IMR-90 (cell line): Measurements from ENCODE around the gene DLEU7. TPM values are rescaled to one million over a fixed set of nuclear protein-coding genes. Genes with fewer than 3 reads are reported as not detected.

ENCODE experiments used
- ATAC-seq: fragments of 200-7000 bp; cut with Tn5 transposase; 2 replicates; pipeline ENCODE4 v1.9.1; 2020; ENCODE audit warnings: low read depth, mild to moderate bottlenecking, moderate library complexity
- BruUV-seq: library from RNA; stranded (reverse); fragments of 400-500 nt; replicated peaks from 2 replicates; lab custom pipeline; 2021; lab: Mats Ljungman, UMichigan
- CTCF ChIA-PET: fragments of 300-600 bp; formaldehyde crosslinking; extraction: SDS; loops from one replicate; lab custom pipeline; 2021; ENCODE audit warnings: antibody characterized with exemption; lab: Yijun Ruan, JAX
- POLR2A ChIA-PET: fragments of 300-600 bp; sonication (Branson Sonifier 250); formaldehyde crosslinking; loops from one replicate; lab custom pipeline; 2022; ENCODE audit warnings: antibody characterized with exemption; ENCODE audit not compliant: unreplicated experiment; lab: Charles Lee
- DNase-seq: peaks from one replicate; pipeline ENCODE4 v3.0.0; 2013
- H2AFZ ChIP-seq: replicated peaks from 2 replicates; pipeline ENCODE3; 2013; ENCODE audit warnings: low read length, mild to moderate bottlenecking; ENCODE audit not compliant: poor library complexity
- H2AK5ac ChIP-seq: 2 replicates; pipeline ENCODE4 v1.6.1; 2013; ENCODE audit warnings: low read depth, low read length, inconsistent platforms
- H2AK9ac ChIP-seq: replicated peaks from 2 replicates; pipeline ENCODE3; 2013; ENCODE audit warnings: mild to moderate bottlenecking, low read depth, low read length, moderate library complexity; ENCODE audit not compliant: poor library complexity
- H2BK120ac ChIP-seq: 2 replicates; pipeline ENCODE4 v1.6.1; 2013; ENCODE audit warnings: low read depth, low read length, inconsistent platforms
- H2BK15ac ChIP-seq: 3 replicates; pipeline ENCODE4 v1.6.1; 2013; ENCODE audit warnings: low read depth, low read length, inconsistent platforms
- H2BK20ac ChIP-seq: 2 replicates; pipeline ENCODE4 v1.6.1; 2013; ENCODE audit warnings: low read depth, mild to moderate bottlenecking, inconsistent platforms, low read length, moderate library complexity
- H2BK5ac ChIP-seq: 2 replicates; pipeline ENCODE4 v1.6.1; 2013; ENCODE audit warnings: mild to moderate bottlenecking, low read depth, low read length, inconsistent platforms; ENCODE audit not compliant: poor library complexity, severe bottlenecking
- H3K14ac ChIP-seq: replicated peaks from 2 replicates; pipeline ENCODE4 v1.6.1; 2013; ENCODE audit warnings: low read depth, low read length, inconsistent platforms
- H3K18ac ChIP-seq: 2 replicates; pipeline ENCODE4 v1.6.1; 2013; ENCODE audit warnings: low read depth, low read length, control low read depth
- H3K23ac ChIP-seq: 2 replicates; pipeline ENCODE4 v1.6.1; 2013; ENCODE audit warnings: low read depth, low read length, inconsistent platforms
- H3K27ac ChIP-seq: 2 replicates; pipeline ENCODE4 v1.5.1; 2013; ENCODE audit warnings: mild to moderate bottlenecking, control low read depth, low read length; ENCODE audit not compliant: insufficient read depth
- H3K27me3 ChIP-seq: 2 replicates; pipeline ENCODE4 v1.6.1; 2013; ENCODE audit warnings: low read length; ENCODE audit not compliant: control insufficient read depth, insufficient read depth
- H3K36me3 ChIP-seq: 2 replicates; pipeline ENCODE4 v1.6.1; 2013; ENCODE audit warnings: low read length, mixed read lengths; ENCODE audit not compliant: control insufficient read depth, insufficient read depth
- H3K4ac ChIP-seq: 2 replicates; pipeline ENCODE4 v1.6.1; 2013; ENCODE audit warnings: low read depth, low read length, inconsistent platforms
- H3K4me1 ChIP-seq: 2 replicates; pipeline ENCODE4 v1.6.1; 2013; ENCODE audit warnings: low read length, mixed read lengths; ENCODE audit not compliant: control insufficient read depth, insufficient read depth
- H3K4me2 ChIP-seq: 2 replicates; pipeline ENCODE4 v1.6.1; 2013; ENCODE audit warnings: low read depth, mild to moderate bottlenecking, control low read depth, low read length, moderate library complexity
- H3K4me3 ChIP-seq: 2 replicates; pipeline ENCODE4 v1.5.1; 2013; ENCODE audit warnings: low read depth, mild to moderate bottlenecking, control low read depth, low read length, moderate library complexity; ENCODE audit not compliant: insufficient read depth
- H3K56ac ChIP-seq: 2 replicates; pipeline ENCODE4 v1.6.1; 2013; ENCODE audit warnings: low read length, inconsistent platforms; ENCODE audit not compliant: insufficient read depth; ENCODE audit errors: extremely low read depth
- H3K79me1 ChIP-seq, 2 experiments: 2 replicates each; pipeline ENCODE4 v1.6.1; 2013; ENCODE audit warnings: low read length in 2 of 2, inconsistent platforms in 1 of 2, low read depth in 1 of 2
- H3K9ac ChIP-seq: 2 replicates; pipeline ENCODE4 v1.6.1; 2013; ENCODE audit warnings: low read depth, low read length, control low read depth
- H3K9me1 ChIP-seq: 2 replicates; pipeline ENCODE4 v1.6.1; 2013; ENCODE audit warnings: low read length, inconsistent platforms; ENCODE audit not compliant: insufficient read depth
- H3K9me3 ChIP-seq: 2 replicates; pipeline ENCODE4 v1.6.1; 2013; ENCODE audit warnings: low read length; ENCODE audit not compliant: control insufficient read depth, insufficient read depth
- H4K20me1 ChIP-seq: 2 replicates; pipeline ENCODE4 v1.6.1; 2013; ENCODE audit warnings: low read length, inconsistent platforms; ENCODE audit not compliant: insufficient read depth
- H4K5ac ChIP-seq: 2 replicates; pipeline ENCODE4 v1.6.1; 2013; ENCODE audit warnings: mild to moderate bottlenecking, low read depth, low read length, control low read depth
- H4K8ac ChIP-seq, 2 experiments: 2 replicates each; pipeline ENCODE4 v1.6.1; 2013; ENCODE audit warnings: low read depth in 2 of 2, low read length in 2 of 2, control low read depth in 1 of 2, inconsistent platforms in 1 of 2
- H4K91ac ChIP-seq: 2 replicates; pipeline ENCODE4 v1.6.1; 2013; ENCODE audit warnings: low read depth, low read length, inconsistent platforms; ENCODE audit not compliant: insufficient read depth
- BHLHE40 ChIP-seq: fragments of 150-350 bp; IDR thresholded peaks from 2 replicates; pipeline ENCODE4 v1.6.1; 2016; ENCODE audit warnings: mild to moderate bottlenecking, low read depth, low read length
- CEBPB ChIP-seq: IDR thresholded peaks from 2 replicates; pipeline ENCODE4 v1.6.1; 2012; ENCODE audit warnings: low read depth, low read length, improper control_type of control experiment
- CHD1 ChIP-seq: IDR thresholded peaks from 2 replicates; pipeline ENCODE4 v1.6.1; 2012; ENCODE audit warnings: low read depth, low read length, improper control_type of control experiment
- FOS ChIP-seq: fragments of 150-350 bp; IDR thresholded peaks from 2 replicates; pipeline ENCODE4 v1.6.1; 2016; ENCODE audit warnings: low read depth, low read length
- MAFK ChIP-seq: IDR thresholded peaks from 2 replicates; pipeline ENCODE4 v1.6.1; 2012; ENCODE audit warnings: low read depth, low read length, improper control_type of control experiment
- MAZ ChIP-seq: IDR thresholded peaks from 2 replicates; pipeline ENCODE4 v1.6.1; 2012; ENCODE audit warnings: low read depth, mild to moderate bottlenecking, low read length, improper control_type of control experiment, moderate library complexity, borderline replicate concordance
- MXI1 ChIP-seq: IDR thresholded peaks from 2 replicates; pipeline ENCODE4 v1.6.1; 2012; ENCODE audit warnings: low read depth, mild to moderate bottlenecking, low read length, moderate library complexity, borderline replicate concordance
- NFE2L2 ChIP-seq: fragments of 150-350 bp; IDR thresholded peaks from 2 replicates; pipeline ENCODE4 v1.6.1; 2016; ENCODE audit warnings: low read depth, mild to moderate bottlenecking, low read length
- POLR2A ChIP-seq: IDR thresholded peaks from 2 replicates; pipeline ENCODE4 v1.6.1; 2012; ENCODE audit warnings: mild to moderate bottlenecking, low read depth, low read length
- RAD21 ChIP-seq: IDR thresholded peaks from 2 replicates; pipeline ENCODE4 v1.6.1; 2012; ENCODE audit warnings: low read length, improper control_type of control experiment
- RCOR1 ChIP-seq: IDR thresholded peaks from 2 replicates; pipeline ENCODE4 v1.6.1; 2012; ENCODE audit warnings: mild to moderate bottlenecking, low read length, improper control_type of control experiment; ENCODE audit not compliant: insufficient replicate concordance
- RFX5 ChIP-seq: IDR thresholded peaks from 2 replicates; pipeline ENCODE4 v1.8.0; 2012; ENCODE audit warnings: low read depth, mild to moderate bottlenecking, low read length, moderate library complexity
- SMC3 ChIP-seq: fragments of 150-350 bp; IDR thresholded peaks from 2 replicates; pipeline ENCODE4 v1.6.1; 2016; ENCODE audit warnings: low read depth, mild to moderate bottlenecking, antibody characterized with exemption, low read length, moderate library complexity
- USF2 ChIP-seq: fragments of 150-350 bp; IDR thresholded peaks from 2 replicates; pipeline ENCODE4 v1.6.1; 2017; ENCODE audit warnings: mild to moderate bottlenecking, antibody characterized with exemption, low read length, low read depth
- WGBS, 2 experiments: methylation state at CpG; one replicate each; pipeline versions ENCODE4 v1.1.5 to v1.1.7; 2013; ENCODE audit warnings: missing lambda C conversion rate in 2 of 2; ENCODE audit not compliant: insufficient read length in 1 of 2; ENCODE audit errors: extremely low coverage in 2 of 2; 5-methylcytosine and 5-hydroxymethylcytosine counted together
- dilution Hi-C: fragments of 300-500 bp; cut with HindIII; formaldehyde crosslinking; loops from one replicate; pipeline ENCODE4 v1.14.3; 2018; ENCODE audit warnings: low sequenced_read_pairs; ENCODE audit not compliant: unreplicated experiment
- in situ Hi-C: fragments of 300-500 bp; cut with MboI; formaldehyde crosslinking; loops from 3 replicates; pipeline ENCODE4 v1.14.3; 2019; ENCODE audit warnings: low sequenced_read_pairs, inconsistent platforms, mixed read lengths
- intact Hi-C: fragments of 100-400 bp; cut with micrococcal nuclease; formaldehyde crosslinking; loops from 2 replicates; pipeline ENCODE4 v1.10.0; 2022
- polyA plus RNA-seq, 3 experiments: library from polyadenylated mRNA; depleted of rRNA; stranded (reverse); fragments of >200 nt; gene quantifications; 2 replicates each; pipeline ENCODE4 v1.2.3, GENCODE V29; 2012; ENCODE audit warnings: low replicate concordance in 1 of 3
- total RNA-seq: library from RNA; depleted of rRNA; stranded (reverse); fragments of >200 nt; gene quantifications from 2 replicates; pipeline ENCODE4 v1.2.3, GENCODE V29; 2012
- TF ChIP-seq, protein P1 (sequence below): fragments of 150-350 bp; IDR thresholded peaks from 2 replicates; pipeline ENCODE4 v1.6.1; 2016; ENCODE audit warnings: low read depth, mild to moderate bottlenecking, low read length, moderate library complexity, borderline replicate concordance
- TF ChIP-seq, protein P2 (sequence below): conservative IDR thresholded peaks from 2 replicates; pipeline ENCODE4 v1.5.1; 2012; ENCODE audit warnings: mild to moderate bottlenecking, low read depth, low read length, improper control_type of control experiment

The DLEU7 gene
- total and polyA plus RNA-seq, 2 of the 4 experiments (the other 2 are of a cell fraction), result not detected

GRCh38 chr13:50793026-50793425 lies 50.5 kb downstream of the DLEU7 start:
- BruUV-seq, result no TSS peak
- intact Hi-C loops, result no loop called here
- Histone ChIP-seq H4K20me1 (no peaks in the 10 kb centered on the region), H4K91ac (no peak overlapping the region), H4K5ac (no peak overlapping the region), H3K18ac (no peak overlapping the region), H4K8ac (no peak overlapping the region), H2BK120ac (no peak overlapping the region), H3K4me1 (no peaks in the 10 kb centered on the region), H2BK5ac (no peak overlapping the region), H3K14ac (no peak overlapping the region), H3K27me3 (peaks cover 24% of the 10 kb centered on the region), H3K9me3 (no peaks in the 10 kb centered on the region), H3K9ac (no peak overlapping the region), H2BK15ac (no peak overlapping the region), H3K4me3 (no peak overlapping the region), H3K36me3 (no peaks in the 10 kb centered on the region), H3K27ac (no peak overlapping the region), H3K79me1 (no peaks in the 10 kb centered on the region), H2AK5ac (no peak overlapping the region), H2BK20ac (no peak overlapping the region), H3K56ac (no peak overlapping the region), H3K4me2 (no peak overlapping the region), H2AK9ac (no peak overlapping the region), H3K23ac (no peak overlapping the region), H2AFZ (no peak overlapping the region), H3K9me1 (no peaks in the 10 kb centered on the region), H3K4ac (no peak overlapping the region)
- no peak for TF ChIP-seq FOS
- no peak for TF ChIP-seq RCOR1
- no peak for TF ChIP-seq RFX5
- TF ChIP-seq BHLHE40, result no peak
- TF ChIP-seq MAZ, result no peak
- TF ChIP-seq, protein P1, sequence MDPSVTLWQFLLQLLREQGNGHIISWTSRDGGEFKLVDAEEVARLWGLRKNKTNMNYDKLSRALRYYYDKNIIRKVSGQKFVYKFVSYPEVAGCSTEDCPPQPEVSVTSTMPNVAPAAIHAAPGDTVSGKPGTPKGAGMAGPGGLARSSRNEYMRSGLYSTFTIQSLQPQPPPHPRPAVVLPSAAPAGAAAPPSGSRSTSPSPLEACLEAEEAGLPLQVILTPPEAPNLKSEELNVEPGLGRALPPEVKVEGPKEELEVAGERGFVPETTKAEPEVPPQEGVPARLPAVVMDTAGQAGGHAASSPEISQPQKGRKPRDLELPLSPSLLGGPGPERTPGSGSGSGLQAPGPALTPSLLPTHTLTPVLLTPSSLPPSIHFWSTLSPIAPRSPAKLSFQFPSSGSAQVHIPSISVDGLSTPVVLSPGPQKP, result no peak
- TF ChIP-seq POLR2A, result no peak
- TF ChIP-seq NFE2L2, result no peak
- no peak for TF ChIP-seq CEBPB
- no peak for TF ChIP-seq CHD1
- no peak for TF ChIP-seq MXI1
- no peak for TF ChIP-seq USF2
- TF ChIP-seq SMC3, result no peak
- TF ChIP-seq RAD21, result no peak
- TF ChIP-seq, protein P2, sequence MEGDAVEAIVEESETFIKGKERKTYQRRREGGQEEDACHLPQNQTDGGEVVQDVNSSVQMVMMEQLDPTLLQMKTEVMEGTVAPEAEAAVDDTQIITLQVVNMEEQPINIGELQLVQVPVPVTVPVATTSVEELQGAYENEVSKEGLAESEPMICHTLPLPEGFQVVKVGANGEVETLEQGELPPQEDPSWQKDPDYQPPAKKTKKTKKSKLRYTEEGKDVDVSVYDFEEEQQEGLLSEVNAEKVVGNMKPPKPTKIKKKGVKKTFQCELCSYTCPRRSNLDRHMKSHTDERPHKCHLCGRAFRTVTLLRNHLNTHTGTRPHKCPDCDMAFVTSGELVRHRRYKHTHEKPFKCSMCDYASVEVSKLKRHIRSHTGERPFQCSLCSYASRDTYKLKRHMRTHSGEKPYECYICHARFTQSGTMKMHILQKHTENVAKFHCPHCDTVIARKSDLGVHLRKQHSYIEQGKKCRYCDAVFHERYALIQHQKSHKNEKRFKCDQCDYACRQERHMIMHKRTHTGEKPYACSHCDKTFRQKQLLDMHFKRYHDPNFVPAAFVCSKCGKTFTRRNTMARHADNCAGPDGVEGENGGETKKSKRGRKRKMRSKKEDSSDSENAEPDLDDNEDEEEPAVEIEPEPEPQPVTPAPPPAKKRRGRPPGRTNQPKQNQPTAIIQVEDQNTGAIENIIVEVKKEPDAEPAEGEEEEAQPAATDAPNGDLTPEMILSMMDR, result no peak
- no peak for TF ChIP-seq MAFK
- WGBS, 2 experiments, result no CpG with 5 or more reads among the region's 3 CpGs
- CTCF ChIA-PET, result no interaction called here
- DNase-seq (no peak), ATAC-seq (no peak)
- POLR2A ChIA-PET, result interaction anchor here (0.7 kb wide), 1 partner anchor 22 kb away, joined by 4 read pairs; no protein-coding TSS in a partner anchor
- in situ Hi-C loops, result no loop called here
- dilution Hi-C loops, result no loop called here
